GDM1 (cell line): ENCODE data around the gene STRN4.

Experiments
- DNase-seq: peaks from one replicate; lab custom pipeline; 2025; lab: John Stamatoyannopoulos, UW

STRN4 gene

GRCh38 chr19:46744005-46744691, 2.1 kb downstream of the STRN4 start:
- DNase-seq = no peak

DNA sequence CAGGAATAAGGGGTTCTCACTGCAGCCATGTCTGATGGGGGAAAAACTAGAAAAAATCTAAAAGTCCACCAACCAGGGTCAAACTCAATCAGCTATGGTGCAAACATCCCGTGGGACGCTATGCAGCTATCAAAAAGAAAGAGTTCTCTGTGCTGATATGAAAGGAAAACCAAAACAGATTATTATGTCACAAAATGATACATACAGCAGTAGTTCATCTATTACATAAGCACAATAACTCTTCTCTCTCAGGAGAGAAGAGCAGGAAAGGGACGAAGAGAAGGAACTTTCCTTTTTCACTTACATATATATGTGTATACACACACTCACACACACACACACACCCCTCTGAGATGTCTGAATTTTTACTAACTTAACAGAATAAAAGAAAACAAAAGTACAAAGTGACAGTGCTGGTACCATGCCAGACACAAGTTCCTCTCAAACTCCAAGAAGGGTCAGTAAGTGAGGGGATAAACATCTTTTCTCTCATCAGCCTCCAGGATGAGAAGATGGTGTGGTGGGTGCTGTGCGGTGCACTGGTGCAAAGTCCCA, 3.2 kb downstream of the STRN4 start:
- no peak for DNase-seq

DNA sequence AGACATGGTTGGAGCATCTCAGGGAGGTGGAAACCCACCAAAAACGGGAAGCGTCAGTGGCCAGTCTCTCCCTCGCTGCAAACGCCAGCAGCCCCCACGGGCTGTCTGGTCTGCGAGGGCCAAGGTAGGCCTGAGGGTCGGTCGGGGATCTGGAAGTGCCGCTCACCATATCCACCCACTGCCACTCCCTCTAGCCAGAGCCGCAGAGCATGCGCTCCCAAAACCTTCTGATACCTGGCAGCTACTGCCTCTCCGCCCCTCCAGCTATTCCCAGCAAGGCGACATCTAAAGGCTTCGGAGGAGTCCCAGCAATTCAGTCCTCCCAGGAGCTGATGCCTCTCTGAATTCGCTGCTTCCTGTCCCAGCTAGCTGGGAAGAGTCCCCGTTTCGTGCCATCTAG, 4.8 kb downstream of the STRN4 start:
- DNase-seq = no peak

- DNase-seq = no peak
Observed at GRCh38 chr19:46739290-46739771, 6.9 kb downstream of the STRN4 start.

- no peak for DNase-seq
Observed at GRCh38 chr19:46737761-46738171, 8.5 kb downstream of the STRN4 start.

DNA sequence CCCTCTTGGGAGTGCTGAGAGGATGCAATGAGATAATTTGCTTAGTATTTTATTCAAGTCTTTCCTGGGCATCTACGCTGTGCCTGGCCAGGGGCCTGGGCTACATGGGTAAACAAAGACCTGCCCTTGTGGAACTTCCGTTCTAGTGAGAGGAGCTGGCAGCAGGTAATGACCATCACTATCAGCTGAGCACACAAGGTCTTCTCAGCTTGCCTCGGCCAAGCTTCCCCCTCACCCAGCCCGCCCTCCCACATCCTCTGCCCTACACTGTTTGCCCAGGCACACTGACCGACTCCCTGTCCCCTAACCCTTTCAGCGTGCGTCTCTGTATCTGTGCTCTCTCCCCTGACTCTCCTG, 9.0 kb downstream of the STRN4 start:
- DNase-seq = no peak

GRCh38 chr19:46736531-46737297, 9.5 kb downstream of the STRN4 start:
- DNase-seq = no peak

DNA sequence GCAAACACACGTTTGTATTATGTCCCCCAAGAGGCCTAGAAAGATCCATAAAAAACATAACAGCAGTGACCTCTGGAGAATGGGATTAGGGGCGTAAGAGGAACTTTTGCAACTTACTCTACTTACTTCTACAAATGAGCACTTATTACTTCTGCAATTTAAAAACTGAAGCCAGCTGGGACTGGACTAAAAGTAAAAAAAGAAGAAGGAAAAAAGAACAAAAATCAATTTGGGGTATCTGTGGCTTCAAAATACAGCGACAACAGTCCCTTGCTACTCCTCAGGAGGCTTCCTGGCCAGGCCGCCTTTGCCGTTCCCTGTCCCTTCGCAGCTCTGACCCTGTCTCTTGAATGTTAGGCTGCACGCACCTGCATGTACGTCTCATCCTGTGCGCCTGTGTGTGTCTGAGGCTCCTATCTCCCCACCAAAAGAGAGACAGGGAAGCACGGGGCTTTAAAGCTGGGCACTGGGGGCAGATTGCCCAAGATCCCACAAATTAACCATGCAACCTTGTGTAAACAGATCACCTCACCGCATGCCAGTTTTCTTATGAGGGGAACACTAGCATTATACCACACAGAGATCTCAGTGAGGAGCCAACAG, 12.5 kb downstream of the STRN4 start:
- no peak for DNase-seq

GRCh38 chr19:46732966-46733689, 13.1 kb downstream of the STRN4 start:
- no peak for DNase-seq

GRCh38 chr19:46732172-46732938, 13.9 kb downstream of the STRN4 start:
- no peak for DNase-seq

DNA sequence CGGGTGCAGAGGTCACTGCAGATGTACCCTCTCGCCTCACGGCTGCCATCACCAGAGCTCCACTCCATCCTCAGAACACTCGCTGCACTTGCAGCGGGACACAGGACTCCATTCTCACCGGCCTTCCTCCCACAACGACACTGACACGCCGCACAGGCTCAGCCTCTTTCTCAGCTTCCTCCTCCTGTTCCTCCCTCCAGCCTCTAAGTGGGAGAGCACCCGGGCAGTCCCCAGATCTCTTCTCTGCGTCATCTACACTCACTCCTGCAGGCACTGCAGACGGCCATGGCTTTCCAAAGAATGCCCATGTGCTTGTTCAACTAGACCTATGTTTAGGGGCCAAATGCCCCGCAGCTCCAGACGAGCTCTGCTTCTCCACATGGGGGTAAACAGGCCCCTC, 14.7 kb downstream of the STRN4 start:
- DNase-seq = no peak

GRCh38 chr19:46731007-46731501, 15.2 kb downstream of the STRN4 start:
- DNase-seq = peak; percentile 79

DNA sequence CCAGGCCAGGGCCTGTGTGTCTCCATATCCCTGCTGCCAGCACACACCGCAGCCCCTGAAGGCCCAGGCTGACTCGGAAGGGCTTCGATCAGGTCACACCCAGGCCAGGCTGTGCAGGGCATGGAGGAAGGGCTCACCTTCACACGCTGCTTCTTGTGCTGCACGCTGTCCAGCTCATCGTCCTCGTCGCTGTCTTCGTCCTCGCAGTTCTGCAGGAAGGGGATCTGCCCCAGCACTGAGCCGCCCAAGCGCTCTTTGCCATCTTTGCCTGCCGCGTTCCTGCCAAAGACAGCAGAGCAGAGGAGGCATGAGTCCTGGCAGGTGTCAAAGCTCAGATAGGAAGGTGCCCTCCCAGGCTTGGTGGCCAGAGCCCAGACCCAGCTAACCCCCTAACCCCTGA, 15.7 kb downstream of the STRN4 start:
- no peak for DNase-seq

DNA sequence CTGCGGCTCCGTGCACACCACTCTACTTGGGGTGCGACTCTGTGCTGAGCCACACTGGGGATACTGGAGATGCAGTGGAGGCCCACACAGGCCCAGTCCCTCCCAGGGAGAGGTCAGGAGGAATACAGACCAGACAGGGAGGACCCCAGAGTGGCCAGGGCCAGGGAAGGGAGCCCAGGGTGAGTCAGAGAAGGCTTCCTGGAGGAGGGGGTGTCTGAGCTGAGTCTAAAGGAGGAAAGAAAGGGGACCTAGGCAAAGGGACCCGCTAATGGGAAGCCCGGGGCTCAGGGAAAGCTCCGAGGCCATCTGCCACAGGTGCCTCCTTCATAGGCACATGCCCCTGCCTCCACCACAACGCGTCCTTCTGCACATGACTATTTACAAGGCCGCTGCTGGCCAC, 16.1 kb downstream of the STRN4 start:
- DNase-seq = no peak

GRCh38 chr19:46729696-46730095, 16.6 kb downstream of the STRN4 start:
- no peak for DNase-seq

- DNase-seq = peak; percentile 40
Observed at GRCh38 chr19:46728693-46729339, 17.4 kb downstream of the STRN4 start.

- no peak for DNase-seq
Observed at GRCh38 chr19:46728208-46728607, 18.0 kb downstream of the STRN4 start.

DNA sequence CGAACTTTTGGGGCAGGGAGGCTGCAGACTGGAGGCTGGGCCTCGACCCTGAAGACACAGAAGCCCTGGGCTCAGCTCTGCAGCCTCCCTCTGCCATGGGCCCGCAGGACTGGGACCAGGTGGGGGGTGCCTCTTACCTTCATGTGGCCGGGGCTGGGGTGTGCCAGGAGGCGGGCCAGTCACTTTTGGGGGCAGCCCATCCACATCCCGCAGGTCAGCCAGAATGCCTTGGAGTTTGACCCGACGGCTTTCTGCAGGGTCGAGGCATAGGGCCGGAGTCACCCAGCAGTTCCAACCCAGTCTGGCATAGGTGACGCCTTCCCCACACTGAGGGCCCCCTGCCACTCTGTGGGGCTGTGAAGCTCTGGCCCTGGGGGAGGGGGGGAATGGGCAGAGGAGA, 18.5 kb downstream of the STRN4 start:
- no peak for DNase-seq

DNA sequence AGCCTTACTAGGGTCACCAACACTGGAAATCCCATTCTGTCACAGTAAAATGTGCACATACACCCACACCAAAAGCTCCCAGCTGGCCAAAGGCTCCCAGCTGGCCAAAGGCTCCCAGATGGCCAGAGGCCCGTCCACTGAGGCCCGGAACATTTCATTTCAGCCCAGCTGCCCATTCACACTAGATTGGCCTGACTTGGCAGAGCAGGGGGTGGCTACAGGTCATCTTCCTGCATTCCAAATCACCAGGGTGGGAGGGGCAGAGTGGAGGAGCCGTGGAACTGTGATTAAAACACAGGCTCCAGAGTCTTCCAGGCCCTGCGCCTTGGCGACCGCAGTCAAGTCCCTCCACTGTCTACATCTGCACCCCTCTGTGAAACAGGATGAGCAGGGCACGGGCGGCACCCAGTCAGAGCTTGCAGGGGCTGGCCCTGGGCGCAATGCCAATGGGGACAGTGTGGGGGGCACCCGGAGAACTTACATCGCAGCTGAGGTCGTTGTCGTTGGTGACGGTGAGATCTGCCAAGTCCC, 19.2 kb downstream of the STRN4 start:
- no peak for DNase-seq

- DNase-seq = no peak
Observed at GRCh38 chr19:46726551-46726950, 19.7 kb downstream of the STRN4 start.
